Endothelial cell of umbilical vein (primary cell): ENCODE measurements around the gene EVA1A. TPM values are rescaled to one million over a fixed set of nuclear protein-coding genes. Genes with fewer than 3 reads are reported as not detected.

Experiments used
- BruUV-seq: library from RNA; stranded (reverse); fragments of 400-500 nt; replicated peaks from 2 replicates; lab custom pipeline; 2021; lab: Mats Ljungman, UMichigan
- CTCF ChIA-PET: fragments of 300-600, 350-600 bp; sonication (Branson Sonifier 250); formaldehyde crosslinking; loops from one replicate; lab custom pipeline; 2021; ENCODE audit warnings: antibody characterized with exemption, inconsistent platforms; lab: Charles Lee
- POLR2A ChIA-PET: fragments of 300-600, 350-600 bp; sonication (Branson Sonifier 250); formaldehyde crosslinking; loops from one replicate; lab custom pipeline; 2021; ENCODE audit warnings: antibody characterized with exemption, inconsistent platforms; lab: Charles Lee
- DNase-seq: peaks from one replicate; pipeline ENCODE4 v3.0.0-alpha.2; 2011; ENCODE audit warnings: low read depth, low spot score
- FAIRE-seq: peaks from 2 replicates; lab custom pipeline; 2011; peaks lifted over from hg19 to GRCh38; lab: Jason Lieb, UNC
- H2AFZ ChIP-seq: 2 replicates; pipeline ENCODE4 v1.6.0; 2012; ENCODE audit warnings: low read depth, low read length, control low read depth, inconsistent platforms
- H3K27ac ChIP-seq: 2 replicates; pipeline ENCODE4 v1.5.1; 2011; ENCODE audit warnings: low read depth, mild to moderate bottlenecking, control low read depth, low read length, moderate library complexity; ENCODE audit not compliant: insufficient read depth
- H3K27me3 ChIP-seq, 2 experiments: 2 replicates each; pipeline versions ENCODE4 v1.6.0 to v1.6.1; 2011; ENCODE audit warnings: low read length in 2 of 2, mixed read lengths in 1 of 2; ENCODE audit not compliant: control insufficient read depth in 2 of 2, insufficient read depth in 2 of 2
- H3K36me3 ChIP-seq, 2 experiments: 2 replicates in 1 of 2; 3 replicates in 1 of 2; pipeline ENCODE4 v1.5.1; 2011; ENCODE audit warnings: low read length in 2 of 2, mild to moderate bottlenecking in 1 of 2, moderate library complexity in 1 of 2; ENCODE audit not compliant: control insufficient read depth in 2 of 2, insufficient read depth in 2 of 2; ENCODE audit errors: extremely low read depth in 1 of 2
- H3K4me1 ChIP-seq: 3 replicates; pipeline ENCODE4 v1.5.1; 2011; ENCODE audit warnings: mild to moderate bottlenecking, low read length; ENCODE audit not compliant: control insufficient read depth, insufficient read depth; ENCODE audit errors: extremely low read depth
- H3K4me2 ChIP-seq: 2 replicates; pipeline ENCODE4 v1.6.1; 2011; ENCODE audit warnings: low read length, control low read depth, mixed read lengths; ENCODE audit not compliant: insufficient read depth
- H3K4me3 ChIP-seq, 3 experiments: fragments of 200-600 bp in 1 of 3; sonication (generic), shearing (Covaris generic) in 1 of 3; replicated peaks in 1 of 3; 2 replicates each; pipeline ENCODE4 v1.5.1; 2011 to 2016; ENCODE audit warnings: control low read depth in 3 of 3, low read length in 3 of 3, mild to moderate bottlenecking in 2 of 3, inconsistent platforms in 1 of 3, low read depth in 1 of 3, moderate library complexity in 1 of 3; ENCODE audit not compliant: insufficient read depth in 1 of 3
- H3K79me2 ChIP-seq: 2 replicates; pipeline ENCODE4 v1.6.0; 2012; ENCODE audit warnings: low read length, inconsistent platforms; ENCODE audit not compliant: control insufficient read depth, insufficient read depth
- H3K9ac ChIP-seq: replicated peaks from 2 replicates; pipeline ENCODE3; 2011; ENCODE audit warnings: low read length, control low read depth; ENCODE audit not compliant: insufficient read depth; ENCODE audit errors: extremely low read depth
- H3K9me1 ChIP-seq: replicated peaks from 3 replicates; pipeline ENCODE4 v1.6.0; 2011; ENCODE audit warnings: mild to moderate bottlenecking, low read length; ENCODE audit not compliant: control insufficient read depth, insufficient read depth; ENCODE audit errors: extremely low read depth
- H3K9me3 ChIP-seq: replicated peaks from 2 replicates; pipeline ENCODE4 v1.5.1; 2012; ENCODE audit warnings: low read length, inconsistent platforms; ENCODE audit not compliant: control insufficient read depth, insufficient read depth
- H4K20me1 ChIP-seq: replicated peaks from 2 replicates; pipeline ENCODE3; 2011; ENCODE audit warnings: mild to moderate bottlenecking, low read length; ENCODE audit not compliant: control insufficient read depth, insufficient read depth; ENCODE audit errors: extremely low read depth
- CTCF ChIP-seq, 2 donors: IDR thresholded peaks; 1 replicate in 1 of 2; 2 replicates in 1 of 2; pipeline ENCODE4 v1.5.1; 2011; ENCODE audit warnings: low read length in 2 of 2, mild to moderate bottlenecking in 2 of 2, moderate library complexity in 2 of 2, control low read depth in 1 of 2, inconsistent platforms in 1 of 2, low read depth in 1 of 2; ENCODE audit not compliant: insufficient read depth in 1 of 2; ENCODE audit errors: extremely low read depth in 1 of 2
- FOS ChIP-seq: IDR thresholded peaks from 2 replicates; pipeline ENCODE4 v1.6.1; 2011; ENCODE audit warnings: mild to moderate bottlenecking, low read length, moderate library complexity, borderline replicate concordance; ENCODE audit not compliant: insufficient read depth
- GATA2 ChIP-seq: IDR thresholded peaks from 2 replicates; pipeline ENCODE4 v1.7.0; 2011; ENCODE audit warnings: low read depth, mild to moderate bottlenecking, moderate library complexity, mixed read lengths, low read length; ENCODE audit not compliant: insufficient read length, insufficient read depth
- JUN ChIP-seq: IDR thresholded peaks from 2 replicates; pipeline ENCODE4 v1.6.1; 2011; ENCODE audit warnings: borderline replicate concordance, low read depth; ENCODE audit not compliant: insufficient read length, insufficient read depth
- MYC ChIP-seq: IDR thresholded peaks from one replicate; pipeline ENCODE4 v1.6.1; 2011; ENCODE audit warnings: mild to moderate bottlenecking, low read depth, low read length
- dilution Hi-C: fragments of 300-500 bp; cut with MboI; formaldehyde crosslinking; loops from one replicate; pipeline ENCODE4 v1.15.0; 2019; ENCODE audit warnings: low sequenced_read_pairs; ENCODE audit not compliant: extremely low pct_ligation_motif_present
- intact Hi-C: fragments of 100-400 bp; cut with micrococcal nuclease; formaldehyde crosslinking; loops from one replicate; pipeline ENCODE4 v1.10.0; 2022
- polyA plus RNA-seq, 4 experiments: library from polyadenylated mRNA; depleted of rRNA in 3 of 4; stranded (reverse) in 3 of 4; unstranded in 1 of 4; fragments of >200 nt; gene quantifications; 2 replicates each; pipeline versions ENCODE4 v1.2.1 to v1.2.3, GENCODE V29; 2011 to 2012; ENCODE audit warnings: missing spikeins in 1 of 4
- total RNA-seq: library from RNA; stranded (reverse); gene quantifications from 2 replicates; pipeline ENCODE4 v1.2.3, GENCODE V29; 2021

EVA1A gene
- total and polyA plus RNA-seq, 2 donors (not counting 3 experiments of a cell fraction or from before 2014, with no cell fraction given): 52.6 to 66.5 TPM

DNA sequence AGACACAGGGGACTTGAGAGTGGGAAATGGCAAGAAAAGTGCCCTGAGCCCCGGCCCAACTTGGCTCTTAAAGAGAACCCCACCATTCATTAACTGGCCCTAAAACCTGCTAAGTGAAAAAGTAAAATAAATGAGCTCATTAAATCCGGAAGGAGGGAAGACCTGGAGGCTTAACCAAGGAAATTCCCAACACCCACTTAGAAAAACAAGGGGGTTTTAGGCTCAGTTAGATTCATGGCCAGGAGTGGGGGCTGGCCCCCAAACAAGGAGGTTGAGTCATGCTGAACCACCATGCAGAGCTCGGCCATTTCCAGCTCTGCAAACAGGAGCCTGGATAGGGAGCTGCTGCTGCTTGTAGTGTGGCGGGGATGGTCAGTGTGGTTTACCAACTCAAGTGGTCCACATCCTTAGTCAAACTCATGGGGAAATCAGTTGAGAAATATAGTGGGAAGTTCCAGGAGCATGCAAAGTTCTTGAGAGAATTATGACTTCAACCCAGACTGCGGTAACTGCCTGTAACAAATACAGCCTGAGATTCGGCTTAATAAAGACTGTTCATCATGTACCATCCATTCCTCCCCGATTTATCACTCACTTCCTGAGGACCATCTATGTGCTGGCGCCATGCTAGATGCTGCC is 46.1 kb upstream of the EVA1A start:
- BruUV-seq: no TSS peak
- Histone ChIP-seq H3K27me3 (peaks cover 5 to 10% of the 10 kb centered on the region in 2 experiments), H3K36me3 (no peaks in the 10 kb centered on the region), H3K79me2 (no peaks in the 10 kb centered on the region), H3K9me1 (no peaks in the 10 kb centered on the region), H3K4me2 (no peak overlapping the region), H3K27ac (no peak overlapping the region), H3K9ac (no peak overlapping the region), H4K20me1 (no peaks in the 10 kb centered on the region), H2AFZ (no peak overlapping the region), H3K4me3 (no peak overlapping the region), H3K9me3 (no peaks in the 10 kb centered on the region), H3K4me1 (peaks cover 6% of the 10 kb centered on the region)
- dilution Hi-C loops (loop anchor here (25.0 kb wide), 1 partner anchor 145 kb away; no protein-coding TSS in a partner anchor), intact Hi-C loops (no loop called here)
- peak; percentile 20 for DNase-seq
- ChIA-PET CTCF (interaction anchor here (0.6 to 5.2 kb wide), 17 partner anchors 11 to 146 kb away, joined by 3 to 108 read pairs (median 6); partner anchors contain the start of gene EVA1A), POLR2A (no interaction called here)
- FAIRE-seq: peak; percentile 71
- TF ChIP-seq FOS: peak; percentile 17
- no peak for TF ChIP-seq MYC

GRCh38 chr2:75605770-75606529 is 45.2 kb upstream of the EVA1A start:
- H3K9ac ChIP-seq: no peak overlapping the region
- no TSS peak for BruUV-seq
- DNase-seq: peak; percentile 82
- H3K4me3 ChIP-seq: no peak overlapping the region
- no peak overlapping the region for H3K4me2 ChIP-seq
- peaks cover 6% of the 10 kb centered on the region for H3K4me1 ChIP-seq
- no peak overlapping the region for H3K27ac ChIP-seq
- ChIA-PET CTCF (interaction anchor here (0.8 to 5.2 kb wide), 16 partner anchors 10 to 145 kb away, joined by 3 to 108 read pairs (median 6); partner anchors contain the start of gene EVA1A), POLR2A (interaction anchor here (1.4 kb wide), 1 partner anchor 103 kb away, joined by 4 read pairs; no protein-coding TSS in a partner anchor)
- intact Hi-C loops: no loop called here
- no peaks in the 10 kb centered on the region for H3K36me3 ChIP-seq
- H3K27me3 ChIP-seq: peaks cover 2 to 10% of the 10 kb centered on the region in 2 experiments
- H2AFZ ChIP-seq: no peak overlapping the region
- no peaks in the 10 kb centered on the region for H3K9me1 ChIP-seq
- peak; percentile 93 for FAIRE-seq
- no peaks in the 10 kb centered on the region for H4K20me1 ChIP-seq
- no peaks in the 10 kb centered on the region for H3K9me3 ChIP-seq
- peak; percentile 23 for TF ChIP-seq FOS
- no peak for TF ChIP-seq GATA2
- peak in 1 of 2 donors; percentile 10 for TF ChIP-seq CTCF (IDR thresholded peaks at IDR 0.05; ENCODE audit: extremely low read depth in 1 of 2, insufficient read depth in 1 of 2, low read depth in 1 of 2, low read length in 2 of 2)
- no peak for TF ChIP-seq JUN
- dilution Hi-C loops: loop anchor here (25.0 kb wide), 1 partner anchor 144 kb away; no protein-coding TSS in a partner anchor
- no peaks in the 10 kb centered on the region for H3K79me2 ChIP-seq
